ENCODE measurements around the gene CYP4F12. TPM values are rescaled to one million over a fixed set of nuclear protein-coding genes. Genes with fewer than 3 reads are reported as not detected.

CYP4F12 gene
- total and polyA plus RNA-seq, 2 of the 4 experiments (the other 2 are of a cell fraction) = not detected

- no peak overlapping the region for H3K23ac ChIP-seq (ENCODE audit: low read depth, low read length)
- H3K4ac ChIP-seq (ENCODE audit: low read depth, low read length) = no peak overlapping the region
- H4K91ac ChIP-seq (ENCODE audit: insufficient read depth, low read depth, low read length) = no peak overlapping the region
- H4K8ac ChIP-seq (ENCODE audit: low read depth in 2 of 2, low read length in 2 of 2) = no peak overlapping the region
- H3K9ac ChIP-seq (ENCODE audit: low read depth, low read length) = no peak overlapping the region
- H3K27ac ChIP-seq (ENCODE audit: insufficient read depth, low read length) = no peak overlapping the region
- in situ Hi-C loops (cut with MboI; ENCODE audit: low sequenced_read_pairs) = no loop called here
- ChIA-PET CTCF (no interaction called here), POLR2A (ENCODE audit: unreplicated experiment) (no interaction called here)
- H3K4me3 ChIP-seq (ENCODE audit: insufficient read depth, low read depth, low read length) = no peak overlapping the region
- no peak overlapping the region for H2BK15ac ChIP-seq (ENCODE audit: low read depth, low read length)
- no peak overlapping the region for H4K5ac ChIP-seq (ENCODE audit: low read depth, low read length)
- H2AK5ac ChIP-seq (ENCODE audit: low read depth, low read length) = no peak overlapping the region
- no peaks in the 10 kb centered on the region for H3K79me1 ChIP-seq (ENCODE audit: low read depth in 1 of 2, low read length in 2 of 2)
- peaks cover 7% of the 10 kb centered on the region; the same call in 1 of the 2 replicates for H3K9me3 ChIP-seq (ENCODE audit: control insufficient read depth, insufficient read depth, low read length)
- H2BK120ac ChIP-seq (ENCODE audit: low read depth, low read length) = no peak overlapping the region
- no TSS peak for BruUV-seq (replicated peaks)
- H3K36me3 ChIP-seq (ENCODE audit: control insufficient read depth, insufficient read depth, low read length) = no peaks in the 10 kb centered on the region
- intact Hi-C loops (cut with micrococcal nuclease) = no loop called here
- ATAC-seq (ENCODE audit: low read depth) (no peak), DNase-seq (no peak)
- H3K18ac ChIP-seq (ENCODE audit: low read depth, low read length) = no peak overlapping the region
- H4K20me1 ChIP-seq (ENCODE audit: insufficient read depth, low read length) = no peaks in the 10 kb centered on the region
- H3K4me1 ChIP-seq (ENCODE audit: control insufficient read depth, insufficient read depth, low read length) = no peaks in the 10 kb centered on the region
- no peak overlapping the region for H3K56ac ChIP-seq (ENCODE audit: extremely low read depth, insufficient read depth, low read length)
- H3K27me3 ChIP-seq (ENCODE audit: control insufficient read depth, insufficient read depth, low read length) = no peaks in the 10 kb centered on the region
- H3K14ac ChIP-seq (replicated peaks; ENCODE audit: low read depth, low read length) = no peak overlapping the region
- H2AFZ ChIP-seq (replicated peaks; ENCODE audit: low read length, poor library complexity) = no peak overlapping the region
- dilution Hi-C loops (cut with HindIII; ENCODE audit: low sequenced_read_pairs, unreplicated experiment) = no loop called here
- 0% methylated on average over 6 of the region's 9 CpGs; no CpG with 5 or more reads in 1 of the 2 experiments for WGBS, 2 experiments (ENCODE audit: extremely low coverage in 2 of 2, insufficient read length in 1 of 2)
- no peak for TF ChIP-seq RAD21 (IDR thresholded peaks at IDR 0.05; ENCODE audit: low read length)
- TF ChIP-seq RCOR1 (IDR thresholded peaks at IDR 0.05; ENCODE audit: insufficient replicate concordance, low read length) = no peak
- no peak for TF ChIP-seq BHLHE40 (IDR thresholded peaks at IDR 0.05; ENCODE audit: low read depth, low read length)
- no peak for TF ChIP-seq SMC3 (IDR thresholded peaks at IDR 0.05; ENCODE audit: low read depth, low read length)
- TF ChIP-seq MAFK (IDR thresholded peaks at IDR 0.05; ENCODE audit: low read depth, low read length) = no peak
- no peak for TF ChIP-seq POLR2A (IDR thresholded peaks at IDR 0.05; ENCODE audit: low read depth, low read length)
- no peak for TF ChIP-seq CHD1 (IDR thresholded peaks at IDR 0.05; ENCODE audit: low read depth, low read length)
- TF ChIP-seq NFE2L2 (IDR thresholded peaks at IDR 0.05; ENCODE audit: low read depth, low read length) = no peak
- TF ChIP-seq FOS (IDR thresholded peaks at IDR 0.05; ENCODE audit: low read depth, low read length) = no peak
- no peak for TF ChIP-seq CEBPB (IDR thresholded peaks at IDR 0.05; ENCODE audit: low read depth, low read length)
- TF ChIP-seq RFX5 (IDR thresholded peaks at IDR 0.05; ENCODE audit: low read depth, low read length) = no peak
- no peak for TF ChIP-seq MXI1 (IDR thresholded peaks at IDR 0.05; ENCODE audit: borderline replicate concordance, low read depth, low read length)
- TF ChIP-seq, protein P1, sequence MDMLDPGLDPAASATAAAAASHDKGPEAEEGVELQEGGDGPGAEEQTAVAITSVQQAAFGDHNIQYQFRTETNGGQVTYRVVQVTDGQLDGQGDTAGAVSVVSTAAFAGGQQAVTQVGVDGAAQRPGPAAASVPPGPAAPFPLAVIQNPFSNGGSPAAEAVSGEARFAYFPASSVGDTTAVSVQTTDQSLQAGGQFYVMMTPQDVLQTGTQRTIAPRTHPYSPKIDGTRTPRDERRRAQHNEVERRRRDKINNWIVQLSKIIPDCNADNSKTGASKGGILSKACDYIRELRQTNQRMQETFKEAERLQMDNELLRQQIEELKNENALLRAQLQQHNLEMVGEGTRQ (IDR thresholded peaks at IDR 0.05; ENCODE audit: low read depth, low read length) = no peak
- TF ChIP-seq, protein P2, sequence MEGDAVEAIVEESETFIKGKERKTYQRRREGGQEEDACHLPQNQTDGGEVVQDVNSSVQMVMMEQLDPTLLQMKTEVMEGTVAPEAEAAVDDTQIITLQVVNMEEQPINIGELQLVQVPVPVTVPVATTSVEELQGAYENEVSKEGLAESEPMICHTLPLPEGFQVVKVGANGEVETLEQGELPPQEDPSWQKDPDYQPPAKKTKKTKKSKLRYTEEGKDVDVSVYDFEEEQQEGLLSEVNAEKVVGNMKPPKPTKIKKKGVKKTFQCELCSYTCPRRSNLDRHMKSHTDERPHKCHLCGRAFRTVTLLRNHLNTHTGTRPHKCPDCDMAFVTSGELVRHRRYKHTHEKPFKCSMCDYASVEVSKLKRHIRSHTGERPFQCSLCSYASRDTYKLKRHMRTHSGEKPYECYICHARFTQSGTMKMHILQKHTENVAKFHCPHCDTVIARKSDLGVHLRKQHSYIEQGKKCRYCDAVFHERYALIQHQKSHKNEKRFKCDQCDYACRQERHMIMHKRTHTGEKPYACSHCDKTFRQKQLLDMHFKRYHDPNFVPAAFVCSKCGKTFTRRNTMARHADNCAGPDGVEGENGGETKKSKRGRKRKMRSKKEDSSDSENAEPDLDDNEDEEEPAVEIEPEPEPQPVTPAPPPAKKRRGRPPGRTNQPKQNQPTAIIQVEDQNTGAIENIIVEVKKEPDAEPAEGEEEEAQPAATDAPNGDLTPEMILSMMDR (conservative IDR thresholded peaks at IDR 0.05; ENCODE audit: low read depth, low read length) = no peak
- TF ChIP-seq MAZ (IDR thresholded peaks at IDR 0.05; ENCODE audit: borderline replicate concordance, low read depth, low read length) = no peak
- no peak overlapping the region for H2BK5ac ChIP-seq (ENCODE audit: low read depth, low read length, poor library complexity, severe bottlenecking)
- no peak overlapping the region for H2BK20ac ChIP-seq (ENCODE audit: low read depth, low read length)
- no peak overlapping the region for H3K4me2 ChIP-seq (ENCODE audit: low read depth, low read length)
- no peak overlapping the region for H2AK9ac ChIP-seq (replicated peaks; ENCODE audit: low read depth, low read length, poor library complexity)
- no peaks in the 10 kb centered on the region for H3K9me1 ChIP-seq (ENCODE audit: insufficient read depth, low read length)
Measured at GRCh38 chr19:15623711-15624318, 49.1 kb upstream of the CYP4F12 start.

Data from IMR-90 (cell line).